ENCODE data around the gene ZNF486.
"Not testable (repeated sequence)": the region's sequence is repeated elsewhere in the genome, so short reads cannot be mapped to it uniquely, and the experiment has no call there.

The ZNF486 gene

DNA sequence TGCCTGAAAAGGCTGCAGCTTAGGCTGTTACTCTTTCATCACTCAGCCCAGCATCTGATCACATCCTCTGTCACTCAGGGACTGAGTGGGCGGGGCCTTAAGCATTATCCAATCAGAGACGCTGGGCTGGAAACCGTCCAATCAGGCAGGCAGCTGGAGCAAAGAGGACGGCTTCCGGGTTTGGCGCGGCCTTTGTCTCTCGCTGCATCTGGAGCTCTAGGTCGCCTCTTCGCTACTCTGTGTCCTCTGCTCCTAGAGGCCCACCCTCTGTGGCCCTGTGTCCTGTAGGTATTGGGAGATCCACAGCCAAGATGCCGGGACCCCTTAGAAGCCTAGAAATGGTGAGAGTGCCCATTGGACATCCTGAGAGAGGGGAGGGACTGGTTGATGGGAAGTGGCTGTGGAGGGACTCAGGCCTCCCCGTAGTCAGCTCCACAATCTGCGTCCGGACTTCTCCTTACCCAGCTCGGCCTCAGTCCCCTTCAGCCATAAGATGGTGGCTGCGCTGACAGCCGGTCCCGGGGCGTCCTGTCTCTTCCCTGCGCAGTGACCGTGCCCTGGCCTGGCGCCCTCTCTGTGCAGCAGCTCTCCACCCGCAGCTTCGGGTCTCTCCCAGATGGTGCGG is at the start of gene ZNF486:
Gene ZNF486, plus strand, starts transcription at position 195 of the 625 bp plus-strand sequence. Its CDS starts 117 bp downstream, at position 312.
- peak; percentile 84 to 87 for DNase-seq (ENCODE audit: low read depth in 1 of 2, low spot score in 1 of 2)

DNA sequence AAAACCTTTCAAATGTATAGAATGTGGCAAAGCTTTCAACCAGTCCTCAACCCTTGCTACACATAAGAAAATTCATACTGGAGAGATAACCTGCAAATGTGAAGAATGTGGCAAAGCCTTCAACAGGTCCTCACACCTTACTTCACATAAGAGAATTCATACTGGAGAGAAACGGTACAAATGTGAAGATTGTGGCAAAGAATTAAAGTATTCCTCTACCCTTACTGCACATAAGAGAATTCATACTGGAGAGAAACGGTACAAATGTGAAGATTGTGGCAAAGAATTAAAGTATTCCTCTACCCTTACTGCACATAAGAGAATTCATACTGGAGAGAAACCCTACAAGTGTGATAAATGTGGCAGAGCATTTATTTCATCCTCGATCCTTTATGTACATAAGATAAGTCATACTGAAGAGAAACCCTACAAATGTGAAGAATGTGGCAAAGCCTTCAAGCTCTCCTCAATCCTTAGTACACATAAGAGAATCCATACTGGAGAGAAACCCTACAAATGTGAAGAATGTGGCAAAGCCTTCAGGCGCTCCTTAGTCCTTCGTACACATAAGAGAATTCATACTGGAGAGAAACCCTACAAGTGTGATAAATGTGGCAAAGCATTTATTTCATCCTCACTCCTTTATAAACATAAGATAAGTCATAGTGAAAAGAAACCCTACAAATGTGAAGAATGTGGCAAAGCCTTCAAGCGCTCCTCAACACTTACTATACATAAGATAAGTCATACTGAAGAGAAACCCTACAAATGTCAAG is 48.8 kb upstream of the ZNF486 start:
- DNase-seq (ENCODE audit: low read depth in 1 of 2, low spot score in 1 of 2), result not testable (repeated sequence)

DNA sequence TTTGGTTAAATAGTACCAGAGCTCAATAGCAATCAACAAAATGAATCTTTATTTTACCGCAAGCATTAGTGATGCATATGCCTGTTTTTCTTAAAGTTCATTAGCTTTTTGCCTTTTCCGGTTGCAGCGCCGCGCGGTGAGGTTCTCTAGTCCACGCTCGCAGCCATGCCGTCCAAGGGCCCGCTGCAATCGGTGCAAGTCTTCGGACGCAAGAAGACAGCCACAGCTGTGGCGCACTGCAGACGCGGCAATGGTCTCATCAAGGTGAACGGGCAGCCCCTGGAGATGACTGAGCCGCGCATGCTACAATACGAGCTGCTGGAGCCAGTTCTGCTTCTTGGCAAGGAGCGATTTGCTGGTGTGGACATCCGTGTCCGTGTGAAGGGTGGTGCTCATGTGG is 42.1 kb upstream of the ZNF486 start:
- no peak for DNase-seq (ENCODE audit: low read depth in 1 of 2, low spot score in 1 of 2)

GRCh38 chr19:20132933-20133332 is 34.1 kb upstream of the ZNF486 start:
- not testable (repeated sequence) for DNase-seq (ENCODE audit: low read depth in 1 of 2, low spot score in 1 of 2)

GRCh38 chr19:20137714-20138113 is 29.3 kb upstream of the ZNF486 start:
- not testable (repeated sequence) for DNase-seq (ENCODE audit: low read depth in 1 of 2, low spot score in 1 of 2)

DNA sequence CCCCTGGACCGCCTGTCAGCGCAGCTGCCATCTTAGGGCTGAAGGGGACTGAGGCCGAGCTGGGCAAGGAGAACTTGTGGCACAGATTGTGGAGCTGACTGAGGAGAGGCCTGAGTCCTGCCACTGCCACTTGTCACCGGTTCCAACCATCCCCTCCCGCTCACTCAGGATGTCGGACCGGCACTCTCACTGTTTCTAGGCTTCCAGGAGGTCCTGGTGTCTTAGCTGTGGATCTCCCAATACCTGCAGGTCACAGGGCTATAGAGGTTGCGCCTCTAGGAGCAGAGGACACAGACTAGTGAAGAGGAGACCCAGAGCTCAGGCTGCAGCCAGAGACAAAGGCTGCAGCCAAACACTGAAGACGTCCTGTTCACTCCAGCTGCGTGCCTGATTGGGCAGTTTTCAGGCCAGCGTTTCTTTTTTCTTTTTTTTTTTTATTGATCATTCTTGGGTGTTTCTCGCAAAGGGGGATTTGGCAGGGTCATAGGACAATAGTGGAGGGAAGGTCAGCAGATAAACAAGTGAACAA is 15.3 kb upstream of the ZNF486 start:
- no peak for DNase-seq (ENCODE audit: low read depth in 1 of 2, low spot score in 1 of 2)

DNA sequence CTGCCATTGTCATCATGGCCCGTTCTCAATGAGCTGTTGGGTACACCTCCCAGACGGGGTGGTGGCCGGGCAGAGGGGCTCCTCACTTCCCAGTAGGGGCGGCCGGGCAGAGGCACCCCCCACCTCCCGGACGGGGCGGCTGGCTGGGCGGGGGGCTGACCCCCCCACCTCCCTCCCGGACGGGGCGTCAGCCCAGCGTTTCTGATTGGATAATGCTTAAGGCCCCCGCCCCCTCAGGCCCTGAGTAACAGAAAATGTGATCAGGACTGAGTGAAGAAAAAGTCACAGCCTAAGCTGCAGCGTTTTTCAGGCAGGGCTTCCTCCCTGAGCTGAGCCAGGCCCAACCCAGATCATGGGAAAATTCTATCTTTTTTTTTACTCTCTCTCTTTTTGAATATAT is 14.5 kb upstream of the ZNF486 start:
- not testable (repeated sequence) for DNase-seq (ENCODE audit: low read depth in 1 of 2, low spot score in 1 of 2)

DNA sequence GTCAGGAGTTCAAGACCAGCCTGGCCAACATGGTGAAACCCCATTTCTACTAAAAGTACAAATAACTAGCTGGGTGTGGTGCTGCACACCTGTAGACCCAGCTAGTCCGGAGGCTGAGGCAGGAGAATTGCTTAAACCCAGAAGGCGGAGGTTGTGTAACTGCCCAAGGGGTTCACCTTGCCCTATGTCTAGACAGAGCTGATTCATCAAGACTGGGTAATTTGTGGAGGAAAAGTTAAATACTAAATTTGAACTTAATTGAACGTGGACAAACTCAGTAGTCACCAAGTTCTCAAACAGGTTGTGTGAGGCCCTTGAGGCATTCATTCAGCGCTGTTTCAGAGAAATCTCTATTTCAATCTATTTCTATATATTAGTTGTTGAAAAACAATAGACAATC is 13.7 kb upstream of the ZNF486 start:
- no peak for DNase-seq (ENCODE audit: low read depth in 1 of 2, low spot score in 1 of 2)

DNA sequence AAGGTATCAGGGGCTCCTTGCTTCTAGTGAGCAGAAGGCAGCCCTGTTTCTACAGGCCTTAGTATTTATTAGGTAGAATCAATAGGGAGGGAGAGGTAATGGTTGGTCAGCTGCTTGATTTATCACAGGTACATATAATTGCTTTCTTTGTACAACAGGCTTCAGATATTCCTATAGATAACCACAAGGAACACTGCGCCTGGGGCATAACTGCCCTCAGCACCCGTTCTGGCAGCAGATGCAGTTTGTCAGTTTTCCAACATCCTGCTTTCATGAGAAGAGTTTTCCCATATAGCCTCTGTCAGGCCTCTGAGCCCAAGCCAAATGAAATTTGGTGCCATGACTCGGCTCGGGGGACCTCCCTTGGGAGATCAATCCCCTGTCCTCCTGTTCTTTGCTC is 12.4 kb upstream of the ZNF486 start:
- no peak for DNase-seq (ENCODE audit: low read depth in 1 of 2, low spot score in 1 of 2)

DNA sequence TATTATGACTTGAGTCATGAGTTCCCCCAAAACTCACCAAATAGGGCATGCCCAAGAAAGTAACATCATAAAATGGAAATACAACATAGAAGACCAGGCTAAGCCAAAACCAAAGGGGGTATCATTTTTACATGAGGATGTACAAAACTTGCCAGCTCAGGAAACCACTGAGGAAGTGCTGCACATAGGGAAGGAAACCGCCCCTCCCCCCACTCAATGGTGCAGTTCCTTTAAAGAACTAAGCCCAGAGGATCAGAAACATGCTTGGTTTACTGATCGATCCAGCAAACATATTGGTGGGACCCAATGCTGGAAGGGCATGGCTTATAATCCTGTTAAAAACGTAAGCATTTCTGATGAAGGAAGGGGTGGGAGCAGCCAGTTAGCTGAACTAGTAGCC is 4.2 kb upstream of the ZNF486 start:
- no peak for DNase-seq (ENCODE audit: low read depth in 1 of 2, low spot score in 1 of 2)

DNA sequence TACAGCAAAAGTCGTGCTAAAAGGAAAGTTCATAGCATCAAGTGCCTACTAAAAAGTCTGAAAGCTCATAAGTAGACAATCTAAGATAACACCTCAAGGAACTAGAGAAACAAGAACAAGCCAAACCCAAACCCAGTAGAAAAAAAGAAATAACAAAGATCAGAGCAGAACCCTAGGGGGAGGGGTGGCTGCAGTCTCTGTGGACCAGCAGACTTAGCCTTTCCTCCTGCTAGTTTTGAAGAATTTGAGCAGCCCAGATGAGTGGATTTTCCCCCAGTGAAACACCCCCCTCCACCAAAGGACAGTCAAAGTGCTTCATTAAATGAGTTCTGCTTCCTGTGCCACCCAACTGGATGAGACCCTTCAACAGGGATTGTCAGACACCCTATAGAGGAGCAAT is 2.6 kb upstream of the ZNF486 start:
- DNase-seq (ENCODE audit: low read depth in 1 of 2, low spot score in 1 of 2), result no peak

GRCh38 chr19:20165971-20166592 is 932 bp upstream of the ZNF486 start:
- no peak for DNase-seq (ENCODE audit: low read depth in 1 of 2, low spot score in 1 of 2)

- DNase-seq (ENCODE audit: low read depth in 1 of 2, low spot score in 1 of 2), result no peak
Observed at GRCh38 chr19:20167651-20168122, 673 bp downstream of the ZNF486 start.

DNA sequence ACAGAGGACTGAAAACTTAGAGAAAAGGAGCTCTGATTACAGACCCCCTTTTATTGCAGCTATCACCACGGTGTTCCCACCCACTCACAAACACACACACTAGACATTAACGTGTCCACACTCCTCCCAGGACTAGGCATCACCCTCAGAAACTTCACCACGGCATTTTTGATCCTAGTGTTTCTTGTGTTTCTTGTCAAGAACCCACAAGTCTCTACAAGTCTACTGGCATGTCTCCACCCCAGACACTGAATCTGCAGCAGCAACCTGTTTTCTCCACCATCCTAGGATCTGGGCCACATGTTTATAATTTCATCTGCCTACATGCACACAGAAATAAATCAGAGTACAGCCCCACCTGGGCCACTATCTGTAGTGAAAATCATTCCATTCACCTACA is 4.3 kb downstream of the ZNF486 start:
- no peak for DNase-seq (ENCODE audit: low read depth in 1 of 2, low spot score in 1 of 2)

DNA sequence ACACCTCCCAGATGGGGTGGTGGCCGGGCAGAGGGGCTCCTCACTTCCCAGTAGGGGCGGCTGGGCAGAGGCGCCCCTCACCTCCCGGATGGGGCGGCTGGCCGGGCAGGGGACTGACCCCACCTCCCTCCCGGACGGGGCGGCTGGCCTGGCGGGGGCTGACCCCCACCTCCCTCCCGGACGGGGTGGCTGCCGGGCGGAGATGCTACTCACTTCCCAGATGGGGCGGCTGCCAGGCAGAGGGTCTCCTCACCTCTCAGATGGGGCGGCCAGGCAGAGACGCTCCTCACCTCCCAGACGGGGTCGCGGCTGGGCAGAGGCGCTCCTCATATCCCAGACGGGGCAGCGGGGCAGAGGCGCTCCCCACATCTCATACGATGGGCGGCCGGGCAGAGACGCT is 8.8 kb downstream of the ZNF486 start:
- DNase-seq (ENCODE audit: low read depth in 1 of 2, low spot score in 1 of 2), result not testable (repeated sequence)

- DNase-seq (ENCODE audit: low read depth in 1 of 2, low spot score in 1 of 2), result not testable (repeated sequence)
Observed at GRCh38 chr19:20179956-20180355, 12.9 kb downstream of the ZNF486 start.

GRCh38 chr19:20182222-20182785 is 15.3 kb downstream of the ZNF486 start:
- DNase-seq (ENCODE audit: low read depth in 1 of 2, low spot score in 1 of 2), result no peak

DNA sequence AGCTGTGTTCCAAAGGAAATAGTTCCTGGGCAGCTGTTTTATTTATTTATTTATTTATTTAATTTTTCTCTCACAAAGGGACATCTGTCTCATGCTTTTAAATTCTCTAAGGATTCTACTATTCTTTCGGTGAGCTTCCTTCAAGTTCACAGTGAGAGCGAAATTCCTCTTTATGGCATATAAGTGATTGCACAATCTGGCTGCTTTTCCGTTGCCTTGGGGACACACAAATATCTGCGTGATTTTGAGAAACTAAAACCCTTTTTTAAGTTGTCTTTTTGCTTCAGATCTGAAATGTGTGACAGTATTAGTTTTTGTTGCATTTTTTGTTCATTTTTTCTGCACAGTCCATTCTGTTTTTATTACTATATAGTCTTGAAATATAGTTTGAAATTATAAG is 19.2 kb downstream of the ZNF486 start:
- DNase-seq (ENCODE audit: low read depth in 1 of 2, low spot score in 1 of 2), result no peak

GRCh38 chr19:20197747-20198146 is 30.7 kb downstream of the ZNF486 start:
- no peak for DNase-seq (ENCODE audit: low read depth in 1 of 2, low spot score in 1 of 2)

DNA sequence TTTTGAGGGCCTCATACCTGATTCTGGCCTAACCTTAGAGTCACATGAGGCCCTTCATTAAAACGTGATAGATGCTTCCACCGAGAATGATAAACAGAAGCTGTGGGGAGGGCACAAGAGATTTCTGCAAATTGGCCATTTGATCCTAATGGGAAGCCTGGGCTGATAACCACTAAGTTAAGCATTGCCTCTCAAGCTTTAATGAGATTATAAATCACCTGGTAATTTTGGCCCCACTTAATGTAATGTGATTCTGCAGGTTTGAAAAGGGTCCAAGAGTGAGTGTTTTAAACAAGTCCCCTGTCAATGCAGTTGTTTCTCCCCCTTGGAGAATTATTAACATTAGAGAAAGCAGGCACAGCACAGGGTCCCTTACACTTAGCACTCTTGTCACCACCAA is 42.0 kb downstream of the ZNF486 start:
- DNase-seq (ENCODE audit: low read depth in 1 of 2, low spot score in 1 of 2), result no peak

DNA sequence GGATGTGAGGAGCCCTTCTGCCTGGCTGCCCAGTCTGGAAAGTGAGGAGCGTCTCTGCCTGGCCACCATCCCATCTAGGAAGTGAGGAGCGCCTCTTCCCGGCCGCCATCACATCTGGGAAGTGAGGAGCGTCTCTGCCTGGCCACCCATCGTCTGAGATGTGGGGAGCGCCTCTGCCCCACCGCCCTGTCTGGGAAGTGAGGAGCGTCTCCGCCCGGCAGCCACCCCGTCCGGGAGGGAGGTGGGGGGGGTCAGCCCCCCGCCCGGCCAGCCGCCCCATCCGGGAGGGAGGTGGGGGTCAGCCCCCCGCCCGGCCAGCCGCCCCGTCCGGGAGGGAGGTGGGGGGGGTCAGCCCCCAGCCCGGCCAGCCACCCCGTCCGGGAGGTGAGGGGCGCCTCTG is 47.4 kb downstream of the ZNF486 start:
- DNase-seq (ENCODE audit: low read depth in 1 of 2, low spot score in 1 of 2), result not testable (repeated sequence)

DNA sequence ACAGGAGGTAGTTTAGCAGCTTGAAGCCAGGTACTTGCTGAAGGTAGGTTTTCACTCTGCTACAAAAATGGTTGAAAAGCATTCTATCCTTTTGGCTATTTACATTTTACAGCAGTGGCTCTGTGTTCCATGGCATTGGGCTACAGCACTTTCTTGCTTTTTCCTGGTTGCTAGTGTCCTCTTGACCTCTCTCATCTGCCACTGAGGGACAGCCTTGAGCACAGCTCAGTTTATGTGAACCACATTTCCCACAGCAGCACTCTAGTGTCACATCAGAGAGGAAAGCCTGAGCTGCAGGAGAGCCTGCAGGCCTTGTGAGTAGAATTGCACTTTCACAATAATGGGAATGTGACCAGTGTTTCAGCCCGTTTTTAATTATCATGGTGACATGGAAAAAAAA is 54.6 kb downstream of the ZNF486 start:
- DNase-seq (ENCODE audit: low read depth in 1 of 2, low spot score in 1 of 2), result not testable (repeated sequence)
